Measurements from ENCODE around the gene PDIK1L.

GRCh38 chr1:26164036-26164860, 52.6 kb downstream of the PDIK1L start:
- TF ChIP-seq CTCF (tag by site-specific recombination; IDR thresholded peaks at IDR 0.05) (no peak), ZNF211 (tag by site-specific recombination; IDR thresholded peaks at IDR 0.05; ENCODE audit: low read depth) (no peak), ZNF514 (tag by site-specific recombination; IDR thresholded peaks at IDR 0.05) (no peak), KLF7 (tag by site-specific recombination; IDR thresholded peaks at IDR 0.05; ENCODE audit: borderline replicate concordance) (no peak), ZNF621 (tag by site-specific recombination; IDR thresholded peaks at IDR 0.05) (no peak), ZBTB26 (tag by site-specific recombination; optimal IDR thresholded peaks at IDR 0.05) (peak; percentile 62), ZNF518A (tag by site-specific recombination; conservative IDR thresholded peaks at IDR 0.05; ENCODE audit: low read depth) (no peak), ZFP37 (tag by site-specific recombination; IDR thresholded peaks at IDR 0.05) (no peak)

Data from HEK293 (cell line).